Panc1 (cell line): ENCODE data around the gene TTBK1. TPM values are rescaled to one million over a fixed set of nuclear protein-coding genes. Genes with fewer than 3 reads are reported as not detected.

Source experiments
- ATAC-seq: fragments of 200-7000 bp; cut with Tn5 transposase; 2 replicates; pipeline ENCODE4 v1.9.1; 2020; ENCODE audit warnings: mild to moderate bottlenecking, moderate library complexity
- BruUV-seq: library from RNA; stranded (reverse); fragments of 400-500 nt; replicated peaks from 2 replicates; lab custom pipeline; 2021; lab: Mats Ljungman, UMichigan
- CTCF ChIA-PET: fragments of 300-600 bp; sonication (Branson Sonifier 250); formaldehyde crosslinking; loops from one replicate; lab custom pipeline; 2022; ENCODE audit warnings: antibody characterized with exemption; lab: Charles Lee
- POLR2A ChIA-PET: fragments of 300-600 bp; sonication (Branson Sonifier 250); formaldehyde crosslinking; loops from one replicate; lab custom pipeline; 2022; ENCODE audit warnings: antibody characterized with exemption; lab: Charles Lee
- DNase-seq: peaks from one replicate; pipeline ENCODE4 v3.0.0-alpha.2; 2010; ENCODE audit warnings: low read depth, low spot score
- H3K27ac ChIP-seq: 2 replicates; pipeline ENCODE4 v1.5.1; 2011; ENCODE audit warnings: mild to moderate bottlenecking, low read length, inconsistent platforms
- H3K27me3 ChIP-seq: fragments of 200-500 bp; sonication (Bioruptor generic); 2 replicates; pipeline ENCODE4 v1.6.0; 2014; ENCODE audit warnings: low read length, inconsistent platforms; ENCODE audit not compliant: control insufficient read depth, insufficient read depth
- H3K36me3 ChIP-seq: fragments of 200-500 bp; sonication (Bioruptor generic); 2 replicates; pipeline ENCODE4 v1.5.1; 2014; ENCODE audit warnings: inconsistent platforms, mild to moderate bottlenecking, low read length, moderate library complexity; ENCODE audit not compliant: control insufficient read depth, insufficient read depth
- H3K4me1 ChIP-seq: 2 replicates; pipeline ENCODE4 v1.5.1; 2011; ENCODE audit warnings: inconsistent platforms, mild to moderate bottlenecking, low read length, moderate library complexity; ENCODE audit not compliant: control insufficient read depth, insufficient read depth
- H3K4me3 ChIP-seq, 2 experiments: 2 replicates each; pipeline ENCODE4 v1.5.1; 2011 to 2012; ENCODE audit warnings: low read depth in 2 of 2, low read length in 2 of 2, mild to moderate bottlenecking in 2 of 2, inconsistent platforms in 1 of 2, moderate library complexity in 1 of 2
- H3K9me3 ChIP-seq: fragments of 200-500 bp; sonication (Bioruptor generic); 2 replicates; pipeline ENCODE4 v1.5.1; 2014; ENCODE audit warnings: low read depth, mild to moderate bottlenecking, inconsistent platforms, low read length, moderate library complexity; ENCODE audit not compliant: control insufficient read depth, insufficient read depth
- POLR2AphosphoS5 ChIP-seq: IDR thresholded peaks from 2 replicates; pipeline ENCODE4 v1.6.1; 2012; ENCODE audit warnings: mild to moderate bottlenecking, low read depth, low read length, moderate library complexity
- SIN3A ChIP-seq: IDR thresholded peaks from 2 replicates; pipeline ENCODE4 v1.6.1; 2012; ENCODE audit warnings: low read depth, mild to moderate bottlenecking, low read length, moderate library complexity, borderline replicate concordance; ENCODE audit not compliant: insufficient read depth
- TCF7L2 ChIP-seq: IDR thresholded peaks from 2 replicates; pipeline ENCODE4 v1.6.1; 2011; ENCODE audit warnings: mild to moderate bottlenecking, low read depth, low read length, inconsistent platforms
- in situ Hi-C: cut with HindIII; loops from 2 replicates; pipeline ENCODE4 v1.10.0; 2016; ENCODE audit warnings: low sequenced_read_pairs, low pct_unique_long_range_greater_than_20kb
- intact Hi-C: fragments of 100-400 bp; cut with micrococcal nuclease; formaldehyde crosslinking; loops from one replicate; pipeline ENCODE4 v1.10.0; 2022; ENCODE audit not compliant: unreplicated experiment
- total RNA-seq: library from RNA; stranded (reverse); gene quantifications from one replicate; pipeline ENCODE4 v1.2.1, GENCODE V29; 2021; ENCODE audit not compliant: unreplicated experiment
- TF ChIP-seq, protein P1 (sequence below), 2 experiments: IDR thresholded peaks; 2 replicates each; pipeline ENCODE4 v1.6.1; 2011 to 2012; ENCODE audit warnings: low read depth in 2 of 2, control low read depth in 1 of 2, low read length in 1 of 2, mild to moderate bottlenecking in 1 of 2, moderate library complexity in 1 of 2; ENCODE audit not compliant: insufficient read depth in 1 of 2
- TF ChIP-seq, protein P2 (sequence below): fragments of 450-650 bp; IDR thresholded peaks from 2 replicates; pipeline ENCODE4 v1.5.1; 2017; ENCODE audit warnings: mild to moderate bottlenecking

The TTBK1 gene
- total RNA-seq, 1 experiment from 2014 or later, result 0.10 TPM

DNA sequence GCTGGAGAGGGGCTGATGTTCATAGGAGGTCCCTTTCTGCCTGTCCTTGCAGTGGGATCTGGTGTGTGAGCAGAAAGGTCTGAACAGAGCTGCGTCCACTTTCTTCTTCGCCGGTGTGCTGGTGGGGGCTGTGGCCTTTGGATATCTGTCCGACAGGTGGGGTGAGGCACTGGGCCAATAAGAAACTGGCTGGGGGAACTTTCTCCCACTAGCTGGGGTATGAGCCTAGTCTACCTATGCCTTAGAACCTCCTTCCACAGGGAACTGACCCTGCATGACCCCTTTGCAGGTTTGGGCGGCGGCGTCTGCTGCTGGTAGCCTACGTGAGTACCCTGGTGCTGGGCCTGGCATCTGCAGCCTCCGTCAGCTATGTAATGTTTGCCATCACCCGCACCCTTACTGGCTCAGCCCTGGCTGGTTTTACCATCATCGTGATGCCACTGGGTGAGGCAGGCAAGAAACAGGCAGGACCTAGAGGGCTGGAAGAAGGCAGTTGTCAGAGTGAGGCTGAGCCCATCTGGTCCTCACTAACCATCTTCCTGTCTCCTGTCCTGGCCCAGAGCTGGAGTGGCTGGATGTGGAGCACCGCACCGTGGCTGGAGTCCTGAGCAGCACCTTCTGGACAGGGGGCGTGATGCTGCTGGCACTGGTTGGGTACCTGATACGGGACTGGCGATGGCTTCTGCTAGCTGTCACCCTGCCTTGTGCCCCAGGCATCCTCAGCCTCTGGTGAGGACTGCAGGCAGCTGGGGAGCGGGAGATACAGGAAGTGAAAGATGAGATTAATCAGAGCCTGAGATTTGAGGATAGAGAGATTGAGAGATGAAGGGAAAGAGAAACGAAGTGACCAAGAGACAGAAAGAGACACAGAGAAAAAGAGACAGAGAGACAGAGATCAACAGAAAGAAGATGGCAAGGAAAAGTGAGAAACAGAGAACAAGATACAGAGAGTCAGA lies 56.3 kb downstream of the TTBK1 start:
- in situ Hi-C loops (no loop called here), intact Hi-C loops (no loop called here)
- no peak for TF ChIP-seq TCF7L2
- no peak for TF ChIP-seq SIN3A
- TF ChIP-seq, protein P1, sequence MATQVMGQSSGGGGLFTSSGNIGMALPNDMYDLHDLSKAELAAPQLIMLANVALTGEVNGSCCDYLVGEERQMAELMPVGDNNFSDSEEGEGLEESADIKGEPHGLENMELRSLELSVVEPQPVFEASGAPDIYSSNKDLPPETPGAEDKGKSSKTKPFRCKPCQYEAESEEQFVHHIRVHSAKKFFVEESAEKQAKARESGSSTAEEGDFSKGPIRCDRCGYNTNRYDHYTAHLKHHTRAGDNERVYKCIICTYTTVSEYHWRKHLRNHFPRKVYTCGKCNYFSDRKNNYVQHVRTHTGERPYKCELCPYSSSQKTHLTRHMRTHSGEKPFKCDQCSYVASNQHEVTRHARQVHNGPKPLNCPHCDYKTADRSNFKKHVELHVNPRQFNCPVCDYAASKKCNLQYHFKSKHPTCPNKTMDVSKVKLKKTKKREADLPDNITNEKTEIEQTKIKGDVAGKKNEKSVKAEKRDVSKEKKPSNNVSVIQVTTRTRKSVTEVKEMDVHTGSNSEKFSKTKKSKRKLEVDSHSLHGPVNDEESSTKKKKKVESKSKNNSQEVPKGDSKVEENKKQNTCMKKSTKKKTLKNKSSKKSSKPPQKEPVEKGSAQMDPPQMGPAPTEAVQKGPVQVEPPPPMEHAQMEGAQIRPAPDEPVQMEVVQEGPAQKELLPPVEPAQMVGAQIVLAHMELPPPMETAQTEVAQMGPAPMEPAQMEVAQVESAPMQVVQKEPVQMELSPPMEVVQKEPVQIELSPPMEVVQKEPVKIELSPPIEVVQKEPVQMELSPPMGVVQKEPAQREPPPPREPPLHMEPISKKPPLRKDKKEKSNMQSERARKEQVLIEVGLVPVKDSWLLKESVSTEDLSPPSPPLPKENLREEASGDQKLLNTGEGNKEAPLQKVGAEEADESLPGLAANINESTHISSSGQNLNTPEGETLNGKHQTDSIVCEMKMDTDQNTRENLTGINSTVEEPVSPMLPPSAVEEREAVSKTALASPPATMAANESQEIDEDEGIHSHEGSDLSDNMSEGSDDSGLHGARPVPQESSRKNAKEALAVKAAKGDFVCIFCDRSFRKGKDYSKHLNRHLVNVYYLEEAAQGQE (IDR thresholded peaks at IDR 0.05; ENCODE audit: insufficient read depth in 1 of 2, low read depth in 2 of 2, low read length in 1 of 2), result no peak
- TF ChIP-seq POLR2AphosphoS5, result no peak
- TF ChIP-seq, protein P2, sequence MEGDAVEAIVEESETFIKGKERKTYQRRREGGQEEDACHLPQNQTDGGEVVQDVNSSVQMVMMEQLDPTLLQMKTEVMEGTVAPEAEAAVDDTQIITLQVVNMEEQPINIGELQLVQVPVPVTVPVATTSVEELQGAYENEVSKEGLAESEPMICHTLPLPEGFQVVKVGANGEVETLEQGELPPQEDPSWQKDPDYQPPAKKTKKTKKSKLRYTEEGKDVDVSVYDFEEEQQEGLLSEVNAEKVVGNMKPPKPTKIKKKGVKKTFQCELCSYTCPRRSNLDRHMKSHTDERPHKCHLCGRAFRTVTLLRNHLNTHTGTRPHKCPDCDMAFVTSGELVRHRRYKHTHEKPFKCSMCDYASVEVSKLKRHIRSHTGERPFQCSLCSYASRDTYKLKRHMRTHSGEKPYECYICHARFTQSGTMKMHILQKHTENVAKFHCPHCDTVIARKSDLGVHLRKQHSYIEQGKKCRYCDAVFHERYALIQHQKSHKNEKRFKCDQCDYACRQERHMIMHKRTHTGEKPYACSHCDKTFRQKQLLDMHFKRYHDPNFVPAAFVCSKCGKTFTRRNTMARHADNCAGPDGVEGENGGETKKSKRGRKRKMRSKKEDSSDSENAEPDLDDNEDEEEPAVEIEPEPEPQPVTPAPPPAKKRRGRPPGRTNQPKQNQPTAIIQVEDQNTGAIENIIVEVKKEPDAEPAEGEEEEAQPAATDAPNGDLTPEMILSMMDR, result no peak
- no peaks in the 10 kb centered on the region for H3K36me3 ChIP-seq
- BruUV-seq, result no TSS peak
- no peaks in the 10 kb centered on the region for H3K27me3 ChIP-seq
- no peak for ATAC-seq
- no peaks in the 10 kb centered on the region for H3K4me1 ChIP-seq
- ChIA-PET POLR2A (no interaction called here), CTCF (interaction anchor here (0.7 kb wide), 1 partner anchor 36 kb away, joined by 3 read pairs; no protein-coding TSS in a partner anchor)
- no peak overlapping the region for H3K27ac ChIP-seq
- H3K4me3 ChIP-seq, result no peak overlapping the region
- DNase-seq, result no peak
- no peaks in the 10 kb centered on the region for H3K9me3 ChIP-seq

DNA sequence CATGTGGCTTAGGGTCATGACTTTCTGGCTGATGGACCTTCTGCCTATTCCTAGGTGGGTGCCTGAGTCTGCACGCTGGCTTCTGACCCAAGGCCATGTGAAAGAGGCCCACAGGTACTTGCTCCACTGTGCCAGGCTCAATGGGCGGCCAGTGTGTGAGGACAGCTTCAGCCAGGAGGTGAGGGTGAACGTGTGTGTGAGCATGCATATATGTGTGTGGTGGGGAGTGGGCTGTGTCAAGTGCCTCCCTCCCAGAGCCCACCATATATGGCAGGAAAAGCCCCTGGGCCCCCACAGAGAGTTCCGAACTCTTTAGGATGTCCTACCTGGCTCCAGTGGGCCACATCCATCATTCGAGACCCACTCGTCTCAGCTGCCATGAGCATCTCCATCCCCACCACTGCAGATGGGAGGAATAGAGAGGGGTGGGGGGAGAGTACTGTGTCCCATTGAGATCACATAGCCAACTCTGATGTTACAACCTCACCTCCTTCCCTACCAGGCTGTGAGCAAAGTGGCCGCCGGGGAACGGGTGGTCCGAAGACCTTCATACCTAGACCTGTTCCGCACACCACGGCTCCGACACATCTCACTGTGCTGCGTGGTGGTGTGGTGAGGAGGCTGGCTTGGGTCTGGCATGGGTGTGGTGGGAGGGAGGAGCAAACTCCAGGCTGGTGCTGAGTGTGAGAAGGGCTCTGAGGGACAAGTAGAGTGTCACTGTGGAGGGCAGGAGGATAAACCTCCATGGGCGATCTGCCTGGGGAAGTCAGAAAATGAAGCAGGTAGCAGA lies 58.0 kb downstream of the TTBK1 start:
- no peaks in the 10 kb centered on the region for H3K4me1 ChIP-seq
- H3K4me3 ChIP-seq, result no peak overlapping the region
- no peaks in the 10 kb centered on the region for H3K9me3 ChIP-seq
- BruUV-seq, result no TSS peak
- H3K27me3 ChIP-seq, result no peaks in the 10 kb centered on the region
- H3K27ac ChIP-seq, result no peak overlapping the region
- POLR2A ChIA-PET, result no interaction called here
- DNase-seq (no peak), ATAC-seq (no peak)
- intact Hi-C loops (no loop called here), in situ Hi-C loops (no loop called here)
- no peak for TF ChIP-seq TCF7L2
- TF ChIP-seq, protein P2, result no peak
- no peak for TF ChIP-seq SIN3A
- no peak for TF ChIP-seq POLR2AphosphoS5
- TF ChIP-seq, protein P1 (IDR thresholded peaks at IDR 0.05; ENCODE audit: insufficient read depth in 1 of 2, low read depth in 2 of 2, low read length in 1 of 2), result no peak
- CTCF ChIA-PET, result no interaction called here
- no peaks in the 10 kb centered on the region for H3K36me3 ChIP-seq
